IPS-15b (cell line): ENCODE results near the gene HYOU1.
A peak's percentile ranks its signal among the peaks of the same experiment; 100 is the strongest.

ENCODE experiments used
- H3K27me3 ChIP-seq: one replicate; pipeline ENCODE4 v1.6.1; 2013; ENCODE audit warnings: low read length; ENCODE audit not compliant: control insufficient read depth, insufficient read depth
- H3K36me3 ChIP-seq: one replicate; pipeline ENCODE4 v1.6.1; 2013; ENCODE audit warnings: low read length; ENCODE audit not compliant: control insufficient read depth, insufficient read depth
- H3K4me1 ChIP-seq: one replicate; pipeline ENCODE4 v1.6.1; 2013; ENCODE audit warnings: mild to moderate bottlenecking, low read length; ENCODE audit not compliant: control insufficient read depth, insufficient read depth
- H3K4me3 ChIP-seq: one replicate; pipeline ENCODE4 v1.5.1; 2013; ENCODE audit warnings: low read depth, low read length
- H3K9ac ChIP-seq: one replicate; pipeline ENCODE4 v1.6.1; 2013; ENCODE audit warnings: low read depth, mild to moderate bottlenecking, low read length
- H3K9me3 ChIP-seq: one replicate; pipeline ENCODE4 v1.6.1; 2013; ENCODE audit warnings: mild to moderate bottlenecking, low read length; ENCODE audit not compliant: control insufficient read depth, insufficient read depth

Gene HYOU1

DNA sequence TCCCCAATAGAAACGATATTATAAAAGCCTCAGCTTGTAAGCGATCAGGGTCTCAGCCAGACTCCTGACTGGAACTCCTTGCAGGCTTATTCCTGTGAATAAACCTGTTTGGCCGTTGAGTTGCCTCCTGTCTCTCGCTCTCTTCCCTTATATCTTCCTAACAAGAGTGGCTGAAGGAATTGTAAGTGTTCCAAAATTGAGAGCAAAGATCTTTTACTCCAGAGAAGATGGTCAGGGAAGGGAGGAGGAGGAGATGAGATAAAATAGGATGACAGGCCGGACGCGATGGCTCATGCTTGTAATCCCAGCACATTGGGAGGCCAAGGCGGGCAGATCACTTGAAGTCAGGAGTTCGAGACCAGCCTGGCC lies 25.1 kb downstream of the HYOU1 start:
- Histone ChIP-seq H3K4me3 (no peak overlapping the region), H3K9me3 (no peaks in the 10 kb centered on the region), H3K27me3 (no peaks in the 10 kb centered on the region), H3K9ac (no peak overlapping the region), H3K4me1 (peaks cover 12% of the 10 kb centered on the region), H3K36me3 (peaks cover 19% of the 10 kb centered on the region)

DNA sequence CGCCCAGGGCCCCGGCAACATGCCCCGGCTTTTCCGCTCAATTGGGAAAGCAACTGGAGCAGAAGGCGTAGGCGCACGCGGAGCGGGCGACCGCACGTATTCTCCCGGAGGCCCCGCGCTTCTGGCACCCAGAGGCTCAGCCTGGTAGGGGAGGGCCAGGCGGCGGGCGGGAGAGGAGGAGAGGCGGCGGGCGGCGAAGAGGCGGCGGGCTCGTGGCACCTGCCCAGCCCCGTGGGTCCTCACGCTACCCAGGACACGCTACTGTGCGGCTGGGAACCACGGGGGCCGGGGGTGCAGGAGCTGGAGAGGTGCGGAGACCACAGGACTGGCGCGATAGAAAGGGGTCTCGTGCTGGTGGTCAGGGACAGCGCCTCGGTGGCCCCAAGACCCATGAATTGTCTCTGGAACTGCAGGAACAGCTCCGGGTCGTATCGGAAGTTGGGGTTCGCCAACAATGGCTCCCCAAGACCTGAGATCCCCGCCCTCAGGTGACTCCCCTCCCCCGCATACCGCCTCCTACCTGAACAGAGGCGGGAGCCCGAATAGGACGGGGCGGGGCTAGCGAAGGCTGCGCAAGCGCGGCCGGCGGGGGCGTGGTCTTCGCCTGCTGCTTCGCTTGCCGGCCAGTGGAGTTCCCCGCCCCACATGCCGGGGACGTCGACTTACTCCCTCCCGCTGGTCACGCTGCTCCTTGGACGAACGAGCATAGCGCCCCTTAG lies 26.5 kb downstream of the HYOU1 start, which contains the start of gene SLC37A4:
Gene SLC37A4 (minus strand): TSS at position 549 of the 719 bp plus-strand sequence.
- Histone ChIP-seq H3K9ac (peak within 1 kb of the TSS; percentile 84), H3K27me3 (no peaks in the 10 kb centered on the region), H3K9me3 (no peaks in the 10 kb centered on the region), H3K36me3 (peaks cover 30% of the 10 kb centered on the region), H3K4me1 (peaks cover 12% of the 10 kb centered on the region), H3K4me3 (peak within 1 kb of the TSS; percentile 94)

- H3K27me3 ChIP-seq, result no peaks in the 10 kb centered on the region
- H3K36me3 ChIP-seq, result peaks cover 32% of the 10 kb centered on the region
- H3K9ac ChIP-seq, result peak overlapping the region; percentile 84
- peak overlapping the region; percentile 94 for H3K4me3 ChIP-seq
- H3K9me3 ChIP-seq, result no peaks in the 10 kb centered on the region
- H3K4me1 ChIP-seq, result peaks cover 12% of the 10 kb centered on the region
Observed at GRCh38 chr11:119030029-119030328, 27.0 kb downstream of the HYOU1 start.

- peak overlapping the region; percentile 94 for H3K4me3 ChIP-seq
- H3K4me1 ChIP-seq, result peaks cover 12% of the 10 kb centered on the region
- peak overlapping the region; percentile 84 for H3K9ac ChIP-seq
- H3K9me3 ChIP-seq, result no peaks in the 10 kb centered on the region
- no peaks in the 10 kb centered on the region for H3K27me3 ChIP-seq
- peaks cover 37% of the 10 kb centered on the region for H3K36me3 ChIP-seq
Observed at GRCh38 chr11:119029340-119030028, 27.5 kb downstream of the HYOU1 start.

DNA sequence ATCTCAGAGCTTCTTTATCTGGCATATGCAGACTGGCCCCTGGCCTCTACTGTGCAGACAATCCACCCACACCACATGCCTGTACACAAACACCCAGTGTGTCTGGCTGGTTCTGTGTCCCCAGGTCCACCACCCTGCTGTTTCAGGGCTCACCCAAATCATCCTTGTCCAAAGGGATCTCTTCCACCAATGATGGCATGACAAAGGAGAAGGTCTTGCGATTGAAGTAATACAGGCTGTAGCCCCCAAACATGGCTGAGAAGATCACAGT lies 28.0 kb downstream of the HYOU1 start:
- H3K4me1 ChIP-seq, result peaks cover 12% of the 10 kb centered on the region

GRCh38 chr11:119028346-119029068 lies 28.5 kb downstream of the HYOU1 start:
- Histone ChIP-seq H3K9me3 (no peaks in the 10 kb centered on the region), H3K36me3 (peaks cover 41% of the 10 kb centered on the region), H3K4me3 (peak overlapping the region; percentile 94), H3K4me1 (peaks cover 12% of the 10 kb centered on the region), H3K9ac (peak overlapping the region; percentile 84), H3K27me3 (no peaks in the 10 kb centered on the region)

More for the DNA sequence above, 28.0 kb downstream of the HYOU1 start:
- H3K27me3 ChIP-seq, result no peaks in the 10 kb centered on the region
- H3K9ac ChIP-seq, result peak overlapping the region; percentile 84
- no peaks in the 10 kb centered on the region for H3K9me3 ChIP-seq
- H3K4me3 ChIP-seq, result peak overlapping the region; percentile 94
- peaks cover 39% of the 10 kb centered on the region for H3K36me3 ChIP-seq

GRCh38 chr11:119027561-119028345 lies 29.3 kb downstream of the HYOU1 start:
- Histone ChIP-seq H3K9me3 (no peaks in the 10 kb centered on the region), H3K4me1 (peaks cover 12% of the 10 kb centered on the region), H3K4me3 (no peak overlapping the region), H3K27me3 (no peaks in the 10 kb centered on the region), H3K36me3 (peaks cover 48% of the 10 kb centered on the region), H3K9ac (no peak overlapping the region)

DNA sequence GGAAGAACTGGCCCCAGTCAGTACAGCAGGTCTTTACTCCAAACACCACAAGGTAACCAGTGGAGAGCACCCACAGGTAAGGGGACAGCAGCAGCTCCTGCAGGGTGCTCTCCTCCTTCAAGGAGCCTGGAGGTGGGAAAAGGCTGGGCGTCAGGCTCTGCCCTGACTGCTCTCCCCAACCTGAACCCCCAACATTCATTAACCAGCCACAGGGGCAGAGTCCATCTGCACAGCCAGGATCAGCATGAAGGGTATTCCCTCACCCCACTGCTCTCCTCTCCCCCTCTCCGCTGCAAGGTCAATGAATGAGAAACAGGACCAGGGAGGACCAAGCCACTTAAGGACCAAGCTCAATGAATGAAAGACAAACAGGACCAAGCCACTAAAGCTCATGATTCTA lies 30.0 kb downstream of the HYOU1 start:
- Histone ChIP-seq H3K27me3 (no peaks in the 10 kb centered on the region), H3K9me3 (no peaks in the 10 kb centered on the region), H3K4me3 (no peak overlapping the region), H3K36me3 (peaks cover 48% of the 10 kb centered on the region), H3K9ac (no peak overlapping the region), H3K4me1 (peaks cover 12% of the 10 kb centered on the region)

DNA sequence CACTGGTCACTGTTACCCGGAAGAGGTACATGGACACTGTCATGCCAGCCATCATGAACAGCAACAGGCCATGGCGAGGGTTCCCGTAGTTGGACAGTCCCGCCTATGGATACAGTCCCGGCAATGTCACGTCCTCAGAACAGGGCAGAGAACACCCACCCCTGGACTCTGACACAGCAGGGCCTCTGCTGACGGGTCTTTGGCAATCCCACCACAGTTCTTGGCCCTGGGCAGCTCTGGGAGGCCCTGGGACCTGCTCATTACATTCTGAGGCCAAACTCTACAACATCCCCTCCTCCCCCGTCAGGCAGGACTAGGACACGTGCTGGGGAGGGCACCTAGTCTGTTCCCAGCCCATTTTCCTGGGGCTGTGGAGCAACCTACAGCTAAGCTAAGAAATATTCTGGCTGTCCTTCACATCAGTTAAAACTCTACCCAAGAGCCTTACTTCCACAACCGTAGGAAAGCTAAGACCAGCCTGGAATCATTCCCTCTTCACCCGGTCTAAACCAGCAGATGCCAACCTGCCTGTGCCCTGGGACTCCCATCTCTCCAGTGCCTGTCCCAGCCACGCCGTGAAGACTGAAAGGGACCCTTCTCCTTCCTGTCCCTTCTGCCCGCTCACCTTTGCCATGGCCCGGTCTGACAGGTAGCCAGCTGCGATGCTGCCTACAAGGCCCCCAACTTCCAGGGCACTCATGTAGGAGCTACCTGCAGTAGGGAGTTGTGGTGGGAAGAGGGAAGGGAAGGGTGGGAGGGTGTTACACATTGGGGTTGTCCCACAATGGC lies 30.8 kb downstream of the HYOU1 start:
- Histone ChIP-seq H3K27me3 (no peaks in the 10 kb centered on the region), H3K9me3 (no peaks in the 10 kb centered on the region), H3K9ac (no peak overlapping the region), H3K4me3 (no peak overlapping the region), H3K36me3 (peaks cover 48% of the 10 kb centered on the region), H3K4me1 (peaks cover 12% of the 10 kb centered on the region)

DNA sequence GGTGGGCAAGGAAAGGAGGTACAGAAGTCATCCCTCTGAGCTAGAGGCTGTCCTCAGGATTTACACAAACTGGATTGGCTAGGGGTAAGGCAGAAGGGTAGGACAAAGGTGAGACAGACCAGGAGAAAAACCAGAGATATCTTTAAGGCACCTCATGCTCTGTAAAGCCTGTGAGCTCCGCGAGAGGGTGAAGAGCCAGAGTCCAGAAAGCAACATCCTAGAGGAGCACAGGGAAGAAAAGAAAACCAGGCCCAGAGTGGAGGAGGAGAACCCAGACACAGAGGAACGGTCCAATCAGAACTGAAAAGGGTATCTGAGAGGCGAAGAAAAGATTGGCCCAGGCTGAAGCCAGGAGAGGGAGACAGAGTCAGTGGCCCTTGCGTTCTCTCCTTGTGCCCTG lies 31.5 kb downstream of the HYOU1 start:
- H3K9me3 ChIP-seq, result no peaks in the 10 kb centered on the region

GRCh38 chr11:119025099-119025473 lies 31.9 kb downstream of the HYOU1 start:
- Histone ChIP-seq H3K27me3 (no peaks in the 10 kb centered on the region), H3K9me3 (no peaks in the 10 kb centered on the region), H3K4me3 (no peak overlapping the region), H3K4me1 (peaks cover 12% of the 10 kb centered on the region), H3K9ac (no peak overlapping the region), H3K36me3 (peaks cover 50% of the 10 kb centered on the region)

More for the DNA sequence above, 31.5 kb downstream of the HYOU1 start:
- Histone ChIP-seq H3K36me3 (peaks cover 48% of the 10 kb centered on the region), H3K27me3 (no peaks in the 10 kb centered on the region), H3K4me1 (peaks cover 12% of the 10 kb centered on the region), H3K4me3 (no peak overlapping the region), H3K9ac (no peak overlapping the region)
